ENCODE data around the gene KCNIP1. TPM values are rescaled to one million over a fixed set of nuclear protein-coding genes. Genes with fewer than 3 reads are reported as not detected.

KCNIP1 gene
- polyA plus RNA-seq, 1 of the 3 experiments (the other 2 are of a cell fraction) = 1.3 TPM

- TF ChIP-seq ZBTB33 (IDR thresholded peaks at IDR 0.05; ENCODE audit: borderline replicate concordance, low read depth) = no peak
- TF ChIP-seq REST (IDR thresholded peaks at IDR 0.05; ENCODE audit: low read depth, low read length) = no peak
- no peak for TF ChIP-seq RCOR1 (IDR thresholded peaks at IDR 0.05; ENCODE audit: low read length)
- TF ChIP-seq CHD2 (IDR thresholded peaks at IDR 0.05; ENCODE audit: low read length, partially characterized antibody) = no peak
- no peak for TF ChIP-seq MAX (IDR thresholded peaks at IDR 0.05; ENCODE audit: low read depth)
- TF ChIP-seq RAD21 (IDR thresholded peaks at IDR 0.05; ENCODE audit: low read length) = no peak
- TF ChIP-seq PBX3 (IDR thresholded peaks at IDR 0.05) = no peak
- TF ChIP-seq POLR2AphosphoS5 (IDR thresholded peaks at IDR 0.05; ENCODE audit: low read depth, low read length) = no peak
- TF ChIP-seq IRF3 (IDR thresholded peaks at IDR 0.05; ENCODE audit: low read depth, low read length) = no peak
Observed at GRCh38 chr5:170773024-170773985, 269.5 kb downstream of the KCNIP1 start (continued).

- H3K27me3 ChIP-seq (ENCODE audit: insufficient read depth) = no peaks in the 10 kb centered on the region; the same call in 1 of the 2 replicates
- H3K9me3 ChIP-seq = no peaks in the 10 kb centered on the region
Observed at GRCh38 chr5:170774831-170775230, 271.0 kb downstream of the KCNIP1 start.

More at GRCh38 chr5:170774831-170775230, 271.0 kb downstream of the KCNIP1 start:
- H3K9me2 ChIP-seq = no peaks in the 10 kb centered on the region
- no peak for DNase-seq
- no peak overlapping the region for H3K4me3 ChIP-seq (ENCODE audit: low read depth in 2 of 2, low read length in 1 of 2)
- H3K36me3 ChIP-seq (replicated peaks in 1 of 2; ENCODE audit: control insufficient read depth in 1 of 2, insufficient read depth in 2 of 2, low read length in 1 of 2) = no peaks in the 10 kb centered on the region
- no peak overlapping the region for H3K27ac ChIP-seq (ENCODE audit: low read depth in 2 of 2, low read length in 1 of 2)
- TF ChIP-seq EP300 (IDR thresholded peaks at IDR 0.05; ENCODE audit: borderline replicate concordance in 1 of 2, low read depth in 1 of 2, low read length in 1 of 2) (no peak), RAD21 (IDR thresholded peaks at IDR 0.05; ENCODE audit: low read length) (no peak), ELF1 (IDR thresholded peaks at IDR 0.05) (no peak), ZBTB33 (IDR thresholded peaks at IDR 0.05; ENCODE audit: borderline replicate concordance, low read depth) (no peak), POLR2AphosphoS5 (IDR thresholded peaks at IDR 0.05; ENCODE audit: low read depth, low read length) (no peak), GABPA (IDR thresholded peaks at IDR 0.05; ENCODE audit: low read depth) (no peak), MXI1 (IDR thresholded peaks at IDR 0.05; ENCODE audit: low read depth, low read length) (no peak), NRF1 (IDR thresholded peaks at IDR 0.05; ENCODE audit: low read depth, low read length) (no peak), YY1 (IDR thresholded peaks at IDR 0.05; ENCODE audit: low read depth) (no peak), JUND (IDR thresholded peaks at IDR 0.05) (no peak), NFIC (IDR thresholded peaks at IDR 0.05; ENCODE audit: borderline replicate concordance) (no peak), TEAD4 (IDR thresholded peaks at IDR 0.05; ENCODE audit: borderline replicate concordance, insufficient read depth) (no peak)
- no peak overlapping the region for H3K9ac ChIP-seq
- H4K20me1 ChIP-seq (ENCODE audit: insufficient read depth) = no peaks in the 10 kb centered on the region
- H3K4me1 ChIP-seq (ENCODE audit: control insufficient read depth in 1 of 2, insufficient read depth in 2 of 2, low read depth in 1 of 2, low read length in 1 of 2) = peaks cover 0 to 3% of the 10 kb centered on the region in 2 experiments; a peak in 1 of 4 replicates
- 70% methylated on average over 5 of the region's 5 CpGs for WGBS (ENCODE audit: low lambda C conversion rate)
- no peaks in the 10 kb centered on the region for H3K79me2 ChIP-seq (ENCODE audit: insufficient read depth)
- H3K4me2 ChIP-seq = no peak overlapping the region
- H3F3A ChIP-seq (replicated peaks; ENCODE audit: insufficient read depth) = no peaks in the 10 kb centered on the region
- POLR2A ChIA-PET = no interaction called here
- CTCF ChIA-PET = no interaction called here
- no peak overlapping the region for H2AFZ ChIP-seq (ENCODE audit: low read depth)

All from SK-N-SH (cell line).